OCI-LY7 (cell line): ENCODE results near the gene SURF4. TPM values are rescaled to one million over a fixed set of nuclear protein-coding genes. Genes with fewer than 3 reads are reported as not detected.
"Not testable (repeated sequence)": the region's sequence is repeated elsewhere in the genome, so short reads cannot be mapped to it uniquely, and the experiment has no call there.

Experiments
- BruUV-seq: library from RNA; stranded (reverse); fragments of 400-500 nt; replicated peaks from 2 replicates; lab custom pipeline; 2021; lab: Mats Ljungman, UMichigan
- CTCF ChIA-PET: fragments of 300-600 bp; sonication (Branson Sonifier 250); formaldehyde crosslinking; loops from one replicate; lab custom pipeline; 2022; ENCODE audit warnings: antibody characterized with exemption; ENCODE audit not compliant: unreplicated experiment; lab: Charles Lee
- POLR2A ChIA-PET: fragments of 300-600 bp; sonication (Branson Sonifier 250); formaldehyde crosslinking; loops from one replicate; lab custom pipeline; 2022; ENCODE audit warnings: antibody characterized with exemption; lab: Charles Lee
- DNase-seq: peaks from one replicate; pipeline ENCODE4 v3.0.0-alpha.2; 2015; ENCODE audit warnings: low spot score
- H2AFZ ChIP-seq: fragments of 200-600 bp; sonication (generic), shearing (Covaris generic); 2 replicates; pipeline ENCODE4 v1.6.1; 2014; ENCODE audit warnings: mild to moderate bottlenecking, antibody characterized with exemption, low read length, moderate library complexity
- H3K27ac ChIP-seq: fragments of 200-600 bp; sonication (generic); 2 replicates; pipeline ENCODE4 v1.5.1; 2014; ENCODE audit warnings: mixed run types, low read depth, mild to moderate bottlenecking, moderate library complexity, low read length, inconsistent platforms; ENCODE audit not compliant: poor library complexity, severe bottlenecking
- H3K36me3 ChIP-seq: fragments of 200-600 bp; sonication (generic); 2 replicates; pipeline ENCODE4 v1.6.1; 2014; ENCODE audit warnings: mild to moderate bottlenecking, antibody characterized with exemption, low read length, moderate library complexity, mixed read lengths; ENCODE audit not compliant: insufficient read depth
- H3K4me1 ChIP-seq: fragments of 200-600 bp; sonication (generic); 2 replicates; pipeline ENCODE4 v1.5.1; 2014; ENCODE audit warnings: mild to moderate bottlenecking, low read length; ENCODE audit not compliant: insufficient read depth, poor library complexity, severe bottlenecking
- H3K4me2 ChIP-seq: fragments of 200-600 bp; sonication (generic); 2 replicates; pipeline ENCODE4 v1.6.1; 2014; ENCODE audit warnings: mild to moderate bottlenecking, low read length
- H3K4me3 ChIP-seq: fragments of 200-600 bp; sonication (generic); 2 replicates; pipeline ENCODE4 v1.5.1; 2014; ENCODE audit warnings: mild to moderate bottlenecking, low read depth, low read length; ENCODE audit not compliant: poor library complexity, severe bottlenecking
- H3K79me2 ChIP-seq: fragments of 200-600 bp; sonication (generic); 2 replicates; pipeline ENCODE4 v1.6.1; 2016; ENCODE audit warnings: low read depth, mild to moderate bottlenecking, low read length, moderate library complexity, mixed read lengths; ENCODE audit not compliant: insufficient read depth
- H3K9me2 ChIP-seq: fragments of 200-600 bp; sonication (generic); 2 replicates; pipeline ENCODE4 v1.6.1; 2016; ENCODE audit warnings: mild to moderate bottlenecking, low read length, mixed read lengths; ENCODE audit not compliant: insufficient read depth
- H3K9me3 ChIP-seq: fragments of 200-600 bp; sonication (generic); 2 replicates; pipeline ENCODE4 v1.6.1; 2014; ENCODE audit warnings: mild to moderate bottlenecking, mixed run types, low read length, mixed read lengths
- H4K20me1 ChIP-seq: fragments of 200-600 bp; sonication (generic); 2 replicates; pipeline ENCODE4 v1.6.1; 2014; ENCODE audit warnings: mild to moderate bottlenecking, antibody characterized with exemption, low read length, moderate library complexity, mixed read lengths; ENCODE audit not compliant: insufficient read depth
- CTCF ChIP-seq: fragments of 200-600 bp; sonication (generic); conservative IDR thresholded peaks from 2 replicates; pipeline ENCODE4 v1.5.1; 2014; ENCODE audit warnings: mild to moderate bottlenecking, antibody characterized with exemption, low read length, moderate library complexity, mixed read lengths
- EZH2phosphoT487 ChIP-seq: fragments of 200-600 bp; sonication (generic); IDR thresholded peaks from 2 replicates; pipeline ENCODE4 v1.6.1; 2018; ENCODE audit warnings: low read depth, borderline replicate concordance, mild to moderate bottlenecking, mixed run types, antibody characterized with exemption, low read length, moderate library complexity, mixed read lengths
- intact Hi-C: fragments of 100-400 bp; cut with micrococcal nuclease; formaldehyde crosslinking; loops from one replicate; pipeline ENCODE4 v1.10.0; 2022; ENCODE audit not compliant: unreplicated experiment
- total RNA-seq, 2 experiments: library from RNA; depleted of rRNA in 1 of 2; stranded (reverse); fragments of >200 nt in 1 of 2; shearing (Covaris generic) in 1 of 2; gene quantifications; 2 replicates each; pipeline ENCODE4 v1.2.3, GENCODE V29; 2014 to 2022

The SURF4 gene
- total RNA-seq, 2 experiments from 2014 or later, result 75.5 to 92.3 TPM

GRCh38 chr9:133391449-133391848 is 15.6 kb upstream of the SURF4 start:
- H3K36me3 ChIP-seq, POLR2A ChIA-PET, H3K4me2 ChIP-seq, H3K27ac ChIP-seq, H3K79me2 ChIP-seq, H2AFZ ChIP-seq, BruUV-seq, H3K9me2 ChIP-seq, DNase-seq, intact Hi-C loops, H3K9me3 ChIP-seq, H3K4me3 ChIP-seq, H4K20me1 ChIP-seq, H3K4me1 ChIP-seq, CTCF ChIA-PET: not testable (repeated sequence)

GRCh38 chr9:133390713-133391112 is 14.9 kb upstream of the SURF4 start:
- Histone ChIP-seq H2AFZ (no peak overlapping the region), H3K4me3 (no peak overlapping the region), H3K27ac (no peak overlapping the region), H3K4me1 (no peaks in the 10 kb centered on the region), H3K9me3 (no peaks in the 10 kb centered on the region), H3K36me3 (no peaks in the 10 kb centered on the region), H3K4me2 (no peak overlapping the region), H4K20me1 (no peaks in the 10 kb centered on the region), H3K79me2 (no peaks in the 10 kb centered on the region), H3K9me2 (no peaks in the 10 kb centered on the region)
- ChIA-PET CTCF (interaction anchor here (0.7 kb wide), 1 partner anchor 25 kb away, joined by 11 read pairs; no protein-coding TSS in a partner anchor), POLR2A (no interaction called here)
- no TSS peak for BruUV-seq
- TF ChIP-seq CTCF, result no peak
- TF ChIP-seq EZH2phosphoT487, result no peak
- no peak for DNase-seq
- intact Hi-C loops, result no loop called here

GRCh38 chr9:133389562-133389961 is 13.7 kb upstream of the SURF4 start:
- intact Hi-C loops, result no loop called here
- Histone ChIP-seq H3K4me2 (no peak overlapping the region), H3K36me3 (no peaks in the 10 kb centered on the region), H3K9me3 (no peaks in the 10 kb centered on the region), H2AFZ (no peak overlapping the region), H3K4me1 (no peaks in the 10 kb centered on the region), H3K9me2 (no peaks in the 10 kb centered on the region), H3K4me3 (no peak overlapping the region), H4K20me1 (no peaks in the 10 kb centered on the region), H3K27ac (no peak overlapping the region), H3K79me2 (no peaks in the 10 kb centered on the region)
- ChIA-PET POLR2A (no interaction called here), CTCF (no interaction called here)
- no TSS peak for BruUV-seq
- TF ChIP-seq EZH2phosphoT487 (no peak), CTCF (no peak)
- no peak for DNase-seq
